BJ (cell line): ENCODE measurements around the gene ACLY. TPM values are rescaled to one million over a fixed set of nuclear protein-coding genes. Genes with fewer than 3 reads are reported as not detected.

Source experiments
- CTCF ChIA-PET: fragments of 350-600 bp; formaldehyde crosslinking; extraction: SDS; loops from one replicate; lab custom pipeline; 2021; ENCODE audit warnings: antibody characterized with exemption, inconsistent platforms; lab: Yijun Ruan, JAX
- POLR2A ChIA-PET: fragments of 300-600 bp; sonication (Branson Sonifier 250); formaldehyde crosslinking; extraction: SDS; loops from one replicate; lab custom pipeline; 2021; ENCODE audit warnings: antibody characterized with exemption; lab: Charles Lee
- DNase-seq: peaks from one replicate; pipeline ENCODE4 v3.0.0-alpha.2; 2011; ENCODE audit warnings: low read depth
- H3K27me3 ChIP-seq: 2 replicates; pipeline ENCODE4 v1.6.0; 2011; ENCODE audit warnings: low read length; ENCODE audit not compliant: control insufficient read depth, insufficient read depth
- H3K36me3 ChIP-seq: 2 replicates; pipeline ENCODE4 v1.5.1; 2011; ENCODE audit warnings: low read length; ENCODE audit not compliant: control insufficient read depth, insufficient read depth
- H3K4me3 ChIP-seq: 2 replicates; pipeline ENCODE4 v1.5.1; 2011; ENCODE audit warnings: low read depth, mild to moderate bottlenecking, control low read depth, low read length
- CTCF ChIP-seq: IDR thresholded peaks from 2 replicates; pipeline ENCODE4 v1.5.1; 2011; ENCODE audit warnings: low read depth, mild to moderate bottlenecking, control low read depth, inconsistent platforms, low read length, moderate library complexity; ENCODE audit not compliant: insufficient read depth
- polyA plus RNA-seq: library from polyadenylated mRNA; depleted of rRNA; stranded (reverse); fragments of >200 nt; gene quantifications from 2 replicates; pipeline ENCODE4 v1.2.3, GENCODE V29; 2011

Gene ACLY
- polyA plus RNA-seq, 1 experiment: 170 TPM

GRCh38 chr17:41873559-41874292 lies 45.0 kb downstream of the ACLY start:
- POLR2A ChIA-PET: no interaction called here
- TF ChIP-seq CTCF: no peak
- CTCF ChIA-PET: interaction anchor here (0.9 to 1.1 kb wide), 2 partner anchors 20 to 64 kb away, joined by 3 to 4 read pairs; no protein-coding TSS in a partner anchor
- Histone ChIP-seq H3K27me3 (no peaks in the 10 kb centered on the region), H3K4me3 (no peak overlapping the region), H3K36me3 (peaks cover 29% of the 10 kb centered on the region)
- no peak for DNase-seq

- ChIA-PET POLR2A (interaction anchor here (0.6 kb wide), 1 partner anchor 18 kb away, joined by 3 read pairs; no protein-coding TSS in a partner anchor), CTCF (interaction anchor here (0.5 to 1.2 kb wide), 2 partner anchors 11 to 45 kb away, joined by 3 to 5 read pairs; no protein-coding TSS in a partner anchor)
- H3K36me3 ChIP-seq: peaks cover 22% of the 10 kb centered on the region
These were observed 47.0 kb downstream of the ACLY start for GRCh38 chr17:41871789-41872188.

GRCh38 chr17:41870627-41871026 lies 48.1 kb downstream of the ACLY start:
- no peak for TF ChIP-seq CTCF
- Histone ChIP-seq H3K4me3 (no peak overlapping the region), H3K36me3 (peaks cover 23% of the 10 kb centered on the region), H3K27me3 (no peaks in the 10 kb centered on the region)
- ChIA-PET POLR2A (no interaction called here), CTCF (interaction anchor here (1.2 kb wide), 1 partner anchor 12 kb away, joined by 5 read pairs; no protein-coding TSS in a partner anchor)
- DNase-seq: no peak

More at GRCh38 chr17:41871789-41872188, 47.0 kb downstream of the ACLY start:
- Histone ChIP-seq H3K27me3 (no peaks in the 10 kb centered on the region), H3K4me3 (no peak overlapping the region)
- no peak for DNase-seq
- no peak for TF ChIP-seq CTCF

- Histone ChIP-seq H3K27me3 (no peaks in the 10 kb centered on the region), H3K36me3 (peaks cover 23% of the 10 kb centered on the region), H3K4me3 (no peak overlapping the region)
- CTCF ChIA-PET: no interaction called here
- TF ChIP-seq CTCF: no peak
- POLR2A ChIA-PET: no interaction called here
- DNase-seq: no peak
These were observed 48.7 kb downstream of the ACLY start for GRCh38 chr17:41870097-41870496.

GRCh38 chr17:41869426-41869825 lies 49.3 kb downstream of the ACLY start:
- DNase-seq: no peak
- Histone ChIP-seq H3K27me3 (no peaks in the 10 kb centered on the region), H3K36me3 (peaks cover 23% of the 10 kb centered on the region), H3K4me3 (no peak overlapping the region)
- ChIA-PET POLR2A (no interaction called here), CTCF (interaction anchor here (0.6 kb wide), 1 partner anchor 353 kb away, joined by 3 read pairs; no protein-coding TSS in a partner anchor)
- no peak for TF ChIP-seq CTCF
